ENCODE measurements around the gene FBLN2. TPM values are rescaled to one million over a fixed set of nuclear protein-coding genes. Genes with fewer than 3 reads are reported as not detected.
A peak's percentile ranks its signal among the peaks of the same experiment; 100 is the strongest.

Gene FBLN2
- polyA plus RNA-seq, 6 donors from 2014 or later: 4.8 to 17.8 (median 8.0) TPM

DNA sequence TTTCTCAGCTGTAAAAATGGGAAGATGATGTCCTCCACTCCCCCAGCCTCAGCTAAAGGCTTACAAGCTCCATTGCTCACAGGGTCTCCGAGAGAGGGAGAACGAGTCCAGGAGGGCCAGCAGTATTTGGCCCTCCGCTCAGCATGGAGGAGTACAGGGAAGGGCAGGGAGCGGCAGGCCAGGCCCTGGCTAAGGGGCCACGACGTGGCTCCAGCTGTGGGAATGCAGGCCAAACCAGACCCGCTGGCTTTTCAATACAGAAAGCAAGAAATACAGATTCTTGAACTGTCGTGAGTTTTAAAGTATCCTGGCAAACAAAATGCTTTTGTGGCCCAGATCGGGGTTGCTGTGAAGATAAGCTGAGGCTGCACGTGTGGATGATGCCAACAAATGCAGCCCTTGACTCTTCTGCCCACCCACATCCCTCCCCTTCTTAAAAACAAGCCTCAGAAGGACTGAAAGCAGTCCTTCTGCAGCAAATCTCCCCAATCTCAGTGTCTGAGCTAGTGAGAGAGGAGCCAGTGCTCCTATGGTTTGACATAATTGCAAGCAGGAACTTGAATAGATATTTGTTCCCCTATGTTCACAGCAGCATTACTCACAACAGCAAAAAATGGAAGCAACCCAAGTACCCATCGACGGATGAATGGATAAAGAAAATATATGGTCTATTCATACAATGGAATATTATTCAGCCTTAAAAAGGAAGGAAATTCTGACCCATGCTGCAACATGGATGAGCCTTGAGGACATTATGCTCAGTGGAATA is 18.5 kb upstream of the FBLN2 start:
- ATAC-seq (ENCODE audit: low read depth in 2 of 2) (no peak), DNase-seq (no peak)
- Mint-ChIP-seq H3K36me3 (no peaks in the 10 kb centered on the region), H3K27me3 (peaks cover 12 to 34% (median 21%) of the 10 kb centered on the region in 3 donors), H3K9me3 (no peaks in the 10 kb centered on the region), H3K4me1 (peaks cover 0 to 2% (median 0%) of the 10 kb centered on the region in 3 donors), H3K27ac (no peak overlapping the region), H3K4me3 (no peak overlapping the region)

DNA sequence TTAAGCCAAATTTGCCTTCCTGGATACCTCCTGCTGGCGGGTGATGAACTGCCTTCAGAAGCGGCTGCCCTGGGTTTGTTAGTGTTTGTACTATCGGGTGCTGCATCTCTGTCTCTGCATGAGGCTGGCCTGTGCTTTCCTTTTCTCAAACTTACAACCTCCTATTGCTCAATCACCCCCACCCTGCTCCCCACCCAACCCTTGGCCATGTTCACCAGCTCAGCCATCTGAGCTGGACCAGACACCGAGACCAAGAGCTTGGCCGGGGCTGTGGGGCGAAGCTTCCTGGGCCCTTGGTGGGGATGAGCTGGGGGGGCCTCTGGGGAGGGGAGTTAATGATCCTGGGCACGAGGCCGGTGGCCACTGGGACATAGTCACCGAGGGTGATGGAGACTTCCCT is 16.8 kb upstream of the FBLN2 start:
- H3K4me1 Mint-ChIP-seq: peaks cover 0 to 5% (median 0%) of the 10 kb centered on the region in 3 donors
- DNase-seq (no peak), ATAC-seq (ENCODE audit: low read depth in 2 of 2) (no peak)
- peaks cover 22 to 47% (median 37%) of the 10 kb centered on the region in 3 donors for H3K27me3 Mint-ChIP-seq
- peaks cover 0 to 2% (median 0%) of the 10 kb centered on the region in 7 donors for H3K9me3 Mint-ChIP-seq
- H3K36me3 Mint-ChIP-seq: no peaks in the 10 kb centered on the region
- H3K27ac Mint-ChIP-seq: no peak overlapping the region
- no peak overlapping the region for H3K4me3 Mint-ChIP-seq

DNA sequence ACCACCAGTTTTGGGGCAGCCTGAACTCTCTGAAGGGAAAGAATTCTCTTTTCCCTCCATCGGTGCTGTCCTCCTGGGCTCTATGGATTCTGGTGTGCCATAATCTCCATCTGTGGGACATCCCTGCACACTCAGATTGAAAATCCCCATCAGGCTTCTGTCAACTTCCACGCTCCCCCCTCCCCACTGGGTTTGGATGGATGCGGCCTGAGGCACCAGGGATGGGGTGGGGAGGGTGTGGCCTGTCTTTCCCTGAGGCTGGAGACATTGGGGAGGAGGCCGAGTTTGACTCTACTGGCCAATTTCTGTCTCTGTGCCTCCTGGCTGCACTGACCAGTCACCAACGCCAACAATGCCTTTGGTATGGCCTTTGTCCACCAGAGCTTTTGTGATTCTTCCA is 16.3 kb upstream of the FBLN2 start:
- Mint-ChIP-seq H3K9me3 (peaks cover 0 to 4% (median 0%) of the 10 kb centered on the region in 7 donors), H3K4me1 (peaks cover 0 to 5% (median 0%) of the 10 kb centered on the region in 3 donors), H3K27ac (no peak overlapping the region), H3K36me3 (no peaks in the 10 kb centered on the region), H3K4me3 (peak overlapping the region in 1 of 8 donors; percentile 64), H3K27me3 (peaks cover 26 to 53% (median 41%) of the 10 kb centered on the region in 3 donors)
- no peak for DNase-seq
- no peak for ATAC-seq (ENCODE audit: low read depth in 2 of 2)

DNA sequence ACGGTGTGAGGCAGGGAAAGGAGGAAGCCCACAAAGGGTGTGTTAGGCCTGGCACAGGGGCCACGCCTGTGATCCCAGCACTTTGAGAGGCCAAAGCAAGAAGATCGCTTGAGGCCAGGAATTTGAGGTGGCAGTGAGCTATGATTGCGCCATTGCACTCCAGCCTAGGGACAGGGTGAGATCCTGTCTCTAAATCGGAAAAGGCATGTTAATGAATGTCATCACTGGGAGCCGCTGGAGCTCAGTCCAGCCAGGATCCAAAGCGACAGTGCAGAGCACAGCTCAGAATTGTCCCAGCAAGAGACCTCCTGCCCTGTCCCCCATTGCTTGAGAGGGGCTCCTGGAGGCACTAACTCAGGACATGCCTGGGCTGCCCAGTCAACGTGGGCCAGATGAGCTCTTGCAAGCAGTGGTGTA is 15.0 kb upstream of the FBLN2 start:
- peaks cover 26 to 53% (median 44%) of the 10 kb centered on the region in 3 donors for H3K27me3 Mint-ChIP-seq
- DNase-seq (no peak), ATAC-seq (ENCODE audit: low read depth in 2 of 2) (no peak)
- no peak overlapping the region for H3K4me3 Mint-ChIP-seq
- H3K4me1 Mint-ChIP-seq: peaks cover 0 to 5% (median 0%) of the 10 kb centered on the region in 3 donors
- H3K27ac Mint-ChIP-seq: no peak overlapping the region
- peaks cover 0 to 4% (median 0%) of the 10 kb centered on the region in 7 donors for H3K9me3 Mint-ChIP-seq
- no peaks in the 10 kb centered on the region for H3K36me3 Mint-ChIP-seq

DNA sequence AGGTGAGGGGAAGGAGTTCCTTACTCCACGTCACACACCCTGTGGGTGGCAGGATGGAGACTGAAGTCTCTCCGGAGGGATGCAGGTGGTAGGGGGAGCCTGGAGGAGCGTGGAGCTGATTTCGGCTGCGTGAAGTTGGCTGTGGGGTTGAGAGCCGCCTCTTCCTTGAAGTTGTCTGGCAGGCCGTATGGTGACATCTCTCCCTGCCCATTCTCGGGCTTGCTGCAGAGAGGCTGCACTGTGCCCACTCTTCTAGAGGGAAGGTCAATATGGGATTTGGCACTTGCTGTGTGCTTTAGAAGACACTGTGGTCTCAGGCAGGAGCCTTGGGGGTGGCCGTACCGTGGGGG is 13.4 kb upstream of the FBLN2 start:
- Mint-ChIP-seq H3K27ac (peak overlapping the region in 1 of 6 donors; percentile 61), H3K4me1 (peaks cover 0 to 4% (median 0%) of the 10 kb centered on the region in 3 donors), H3K27me3 (peaks cover 23 to 47% (median 41%) of the 10 kb centered on the region in 3 donors), H3K9me3 (peaks cover 0 to 4% (median 0%) of the 10 kb centered on the region in 7 donors), H3K4me3 (no peak overlapping the region), H3K36me3 (no peaks in the 10 kb centered on the region)
- DNase-seq: no peak
- ATAC-seq (ENCODE audit: low read depth in 2 of 2): no peak

DNA sequence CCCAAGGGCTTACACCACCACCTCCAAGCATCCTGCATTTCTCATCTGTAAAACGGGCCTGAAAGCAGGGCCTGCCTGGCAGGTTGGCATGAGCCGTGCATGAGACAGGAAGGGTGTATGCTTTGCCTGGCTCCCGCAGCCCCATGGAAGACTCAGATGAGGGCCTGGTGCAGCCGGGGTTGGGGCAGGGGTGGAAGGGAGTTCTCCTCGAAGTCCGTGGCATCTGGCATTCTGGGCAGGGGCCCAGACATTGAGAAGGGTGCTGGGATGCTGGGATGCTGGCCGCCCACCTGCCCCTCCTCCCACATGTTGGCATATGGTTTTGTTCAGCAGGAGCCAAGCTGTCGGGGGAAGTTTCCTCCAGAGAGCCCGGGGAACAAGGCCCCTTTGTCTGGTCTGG is 13.0 kb upstream of the FBLN2 start:
- Mint-ChIP-seq H3K27ac (no peak overlapping the region), H3K4me3 (no peak overlapping the region), H3K4me1 (peaks cover 0 to 4% (median 0%) of the 10 kb centered on the region in 3 donors), H3K27me3 (peaks cover 25 to 51% (median 44%) of the 10 kb centered on the region in 3 donors), H3K36me3 (peaks cover 2 to 4% of the 10 kb centered on the region in 2 donors), H3K9me3 (peaks cover 0 to 4% (median 2%) of the 10 kb centered on the region in 7 donors)
- DNase-seq: no peak
- ATAC-seq (ENCODE audit: low read depth in 2 of 2): no peak

DNA sequence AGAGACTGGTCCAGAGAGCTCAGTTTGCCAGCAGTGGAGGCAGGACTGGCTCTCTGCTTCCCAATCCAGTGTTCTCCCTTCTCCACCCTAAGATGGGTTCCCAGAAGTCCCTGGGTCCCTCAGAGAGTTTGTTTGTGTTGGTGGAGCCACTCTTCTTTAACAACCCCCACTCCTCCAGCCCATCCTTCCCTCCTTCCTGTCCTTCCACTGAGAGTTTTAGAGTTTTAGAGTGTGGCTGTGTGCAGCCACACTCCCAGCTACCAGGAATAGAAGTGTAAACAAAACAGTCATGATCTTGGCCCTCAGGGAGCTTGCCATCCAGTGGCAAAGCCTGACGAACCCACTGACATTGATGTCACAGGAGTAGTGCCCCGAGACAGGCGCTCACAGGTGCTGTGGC is 12.5 kb upstream of the FBLN2 start:
- Mint-ChIP-seq H3K9me3 (peaks cover 0 to 8% (median 7%) of the 10 kb centered on the region in 7 donors), H3K27ac (no peak overlapping the region), H3K4me3 (peak overlapping the region in 1 of 8 donors; percentile 43), H3K36me3 (peaks cover 6 to 8% of the 10 kb centered on the region in 2 donors), H3K4me1 (peaks cover 0 to 4% (median 0%) of the 10 kb centered on the region in 3 donors), H3K27me3 (peaks cover 30 to 55% (median 49%) of the 10 kb centered on the region in 3 donors)
- DNase-seq (no peak), ATAC-seq (ENCODE audit: low read depth in 2 of 2) (no peak)

DNA sequence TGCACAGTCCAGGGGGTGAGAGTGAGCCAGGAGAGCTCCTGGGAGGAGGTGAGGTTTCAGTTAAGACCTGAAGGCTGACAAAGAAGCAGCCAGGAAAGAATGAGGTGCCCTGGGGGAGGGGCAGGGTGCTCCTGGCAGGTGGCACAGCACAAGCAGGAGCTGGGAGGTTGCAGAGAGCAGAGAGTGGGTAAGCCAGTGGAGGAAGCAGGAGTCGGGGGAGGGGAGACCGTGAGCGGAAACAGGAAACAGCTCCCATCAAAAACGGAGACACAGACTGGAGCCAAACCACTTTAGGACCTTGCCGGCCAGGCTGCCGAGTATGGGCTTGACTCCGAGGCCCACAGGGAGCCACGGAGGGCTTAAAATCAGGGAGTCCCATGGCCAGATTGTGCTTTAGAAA is 12.1 kb upstream of the FBLN2 start:
- Mint-ChIP-seq H3K36me3 (peaks cover 6 to 8% of the 10 kb centered on the region in 2 donors), H3K4me3 (peak overlapping the region in 1 of 8 donors; percentile 43), H3K4me1 (peaks cover 0 to 4% (median 0%) of the 10 kb centered on the region in 3 donors), H3K27ac (peak overlapping the region in 1 of 6 donors; percentile 49), H3K27me3 (peaks cover 33 to 55% (median 51%) of the 10 kb centered on the region in 3 donors), H3K9me3 (peaks cover 0 to 12% (median 7%) of the 10 kb centered on the region in 7 donors)
- ATAC-seq (ENCODE audit: low read depth in 2 of 2): no peak
- DNase-seq: no peak

DNA sequence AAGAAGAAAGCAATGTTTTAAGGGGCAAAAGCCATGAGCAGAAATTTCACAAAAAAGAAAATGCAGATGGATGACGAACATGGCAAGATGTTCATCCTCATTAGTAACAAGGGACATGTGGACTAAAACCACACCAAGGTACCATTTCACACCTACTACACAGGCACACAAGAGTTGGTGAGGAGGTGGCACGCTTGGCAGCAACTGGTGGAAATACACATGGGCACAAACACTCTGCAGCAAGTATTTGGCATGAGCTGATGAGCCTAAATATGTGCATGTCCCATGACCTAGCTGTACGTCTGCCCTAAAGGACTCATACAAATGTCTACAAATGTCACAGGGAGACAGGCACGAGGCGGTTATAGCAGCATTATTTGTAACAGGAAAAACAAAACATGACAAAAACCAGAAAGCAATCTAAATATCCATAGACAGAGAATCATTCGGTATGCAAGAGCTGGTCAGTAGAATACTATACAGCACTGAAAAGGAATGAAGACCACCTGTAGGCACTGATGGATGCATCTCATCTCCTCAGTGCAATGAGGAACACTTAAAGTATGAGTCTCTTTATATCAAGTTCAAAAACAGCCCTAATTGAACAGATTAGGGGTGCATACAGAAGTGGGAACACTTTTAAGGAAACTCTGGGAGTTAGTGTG is 11.5 kb upstream of the FBLN2 start:
- peaks cover 0 to 4% (median 0%) of the 10 kb centered on the region in 3 donors for H3K4me1 Mint-ChIP-seq
- ATAC-seq (ENCODE audit: low read depth in 2 of 2): no peak
- no peak overlapping the region for H3K4me3 Mint-ChIP-seq
- peaks cover 37 to 55% (median 51%) of the 10 kb centered on the region in 3 donors for H3K27me3 Mint-ChIP-seq
- no peak for DNase-seq
- H3K36me3 Mint-ChIP-seq: peaks cover 6 to 8% of the 10 kb centered on the region in 2 donors
- H3K9me3 Mint-ChIP-seq: peaks cover 0 to 17% (median 7%) of the 10 kb centered on the region in 7 donors
- peak overlapping the region in 1 of 6 donors; percentile 49 for H3K27ac Mint-ChIP-seq

DNA sequence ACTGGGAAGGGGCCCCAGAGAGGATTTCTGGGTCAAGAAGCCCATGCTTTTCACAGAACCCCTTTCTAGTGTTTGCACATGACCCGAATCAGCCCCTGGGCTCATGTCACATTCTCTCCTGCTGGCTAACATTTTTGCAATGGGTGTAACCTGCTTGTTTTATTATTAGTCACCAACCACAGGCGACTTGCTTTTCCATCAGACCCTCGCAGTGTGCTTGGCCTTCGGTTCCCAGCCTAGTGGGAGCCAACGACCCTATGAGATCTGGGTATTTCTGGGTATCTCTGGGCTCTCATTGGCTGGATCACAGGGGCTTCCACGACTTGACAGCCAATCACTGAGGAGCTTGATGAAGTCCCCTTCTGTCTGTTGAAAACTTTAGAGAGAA is 11.0 kb upstream of the FBLN2 start:
- ATAC-seq (ENCODE audit: low read depth in 2 of 2) (no peak), DNase-seq (no peak)
- Mint-ChIP-seq H3K27me3 (peaks cover 37 to 54% (median 51%) of the 10 kb centered on the region in 3 donors), H3K4me3 (peak overlapping the region in 1 of 8 donors; percentile 60), H3K9me3 (peaks cover 0 to 19% (median 7%) of the 10 kb centered on the region in 7 donors), H3K36me3 (peaks cover 6 to 8% of the 10 kb centered on the region in 2 donors), H3K4me1 (peaks cover 0 to 4% (median 0%) of the 10 kb centered on the region in 3 donors), H3K27ac (no peak overlapping the region)

DNA sequence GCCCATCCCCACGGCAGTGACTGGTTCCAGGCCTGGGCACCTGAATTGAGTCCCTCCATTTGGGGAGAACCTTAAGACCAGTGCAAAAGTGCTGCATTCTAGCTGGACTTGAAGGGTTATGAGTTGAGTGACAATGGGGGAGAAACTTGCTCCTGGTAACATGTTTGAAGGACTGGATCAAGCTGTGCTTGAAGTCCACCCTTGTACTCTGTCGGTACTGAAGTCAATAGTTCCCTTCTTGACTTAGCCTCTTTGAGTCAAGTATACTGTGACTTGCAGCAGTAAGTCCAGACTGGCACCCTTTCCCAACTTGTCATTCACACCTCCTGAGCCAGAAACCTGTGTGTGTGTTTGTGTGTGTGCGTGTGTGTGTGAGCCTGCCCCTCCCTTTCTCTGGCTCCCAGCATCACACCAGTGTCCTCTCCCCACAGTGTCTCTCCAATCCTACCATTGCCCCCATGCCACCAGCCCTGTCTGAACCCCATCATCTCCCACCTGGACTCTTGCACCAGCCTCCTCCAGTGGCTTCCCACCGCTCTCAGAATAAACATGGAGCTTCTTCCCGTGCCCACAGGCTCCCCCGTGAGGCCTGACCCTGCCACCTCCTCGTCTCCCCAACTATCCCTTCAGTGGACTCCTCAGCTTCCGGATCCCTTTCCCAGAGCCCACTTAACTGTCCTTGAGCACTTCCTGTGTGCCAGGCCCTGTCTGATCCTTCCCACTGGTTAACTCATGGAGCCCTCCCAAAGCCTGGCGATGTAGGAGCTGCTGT is 10.2 kb upstream of the FBLN2 start:
- DNase-seq: no peak
- Mint-ChIP-seq H3K4me3 (peak overlapping the region in 1 of 8 donors; percentile 23), H3K4me1 (peaks cover 0 to 5% (median 0%) of the 10 kb centered on the region in 3 donors), H3K27me3 (peaks cover 33 to 51% (median 50%) of the 10 kb centered on the region in 3 donors), H3K9me3 (peaks cover 0 to 19% (median 7%) of the 10 kb centered on the region in 7 donors), H3K36me3 (peaks cover 6 to 8% of the 10 kb centered on the region in 2 donors), H3K27ac (no peak overlapping the region)
- no peak for ATAC-seq (ENCODE audit: low read depth in 2 of 2)

DNA sequence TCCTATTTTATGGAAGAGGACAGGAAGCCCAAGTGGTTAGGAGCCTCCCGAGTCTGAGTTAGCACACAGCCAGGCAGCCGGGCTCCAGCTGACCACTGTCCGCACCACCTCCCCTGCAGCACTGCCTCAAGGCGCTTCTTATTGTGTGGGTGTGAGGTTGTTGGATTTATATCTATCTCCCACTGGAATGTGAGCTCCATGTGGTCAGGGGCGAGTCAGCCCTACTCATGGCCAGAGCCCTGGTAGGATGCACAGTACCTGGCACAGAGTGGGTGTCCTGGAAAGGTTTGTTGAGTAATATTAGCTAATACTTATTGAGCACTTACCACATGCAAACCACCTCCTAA is 9.7 kb upstream of the FBLN2 start:
- Mint-ChIP-seq H3K27ac (no peak overlapping the region), H3K9me3 (peaks cover 0 to 19% (median 7%) of the 10 kb centered on the region in 7 donors), H3K4me3 (no peak overlapping the region), H3K4me1 (peaks cover 1 to 11% (median 3%) of the 10 kb centered on the region in 3 donors), H3K27me3 (peaks cover 32 to 55% (median 54%) of the 10 kb centered on the region in 3 donors), H3K36me3 (peaks cover 6 to 8% of the 10 kb centered on the region in 2 donors)
- DNase-seq (no peak), ATAC-seq (ENCODE audit: low read depth in 2 of 2) (no peak)

DNA sequence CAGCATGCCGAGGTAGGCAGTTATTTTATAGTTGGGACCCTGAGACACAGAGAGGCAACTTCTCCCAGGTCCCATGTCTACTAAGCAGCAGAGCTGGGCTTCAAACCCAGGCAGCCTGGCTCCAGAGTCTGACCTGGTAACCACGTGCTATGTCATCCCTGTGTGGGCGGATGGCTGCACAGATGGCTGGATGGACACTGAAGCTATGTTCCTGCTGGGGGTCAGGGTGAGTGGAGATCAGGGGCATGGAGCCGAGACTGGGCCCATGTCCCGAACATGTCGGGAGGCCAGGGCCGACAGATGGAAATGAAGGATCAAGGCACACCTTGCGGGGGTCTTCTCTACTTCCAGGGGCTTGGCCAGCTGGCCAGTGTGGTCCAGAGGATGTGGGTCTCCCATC is 9.3 kb upstream of the FBLN2 start:
- Mint-ChIP-seq H3K9me3 (peaks cover 0 to 19% (median 7%) of the 10 kb centered on the region in 7 donors), H3K27me3 (peaks cover 35 to 59% (median 57%) of the 10 kb centered on the region in 3 donors), H3K4me3 (no peak overlapping the region), H3K4me1 (peaks cover 5 to 15% (median 7%) of the 10 kb centered on the region in 3 donors), H3K27ac (no peak overlapping the region), H3K36me3 (peaks cover 6 to 8% of the 10 kb centered on the region in 2 donors)
- ATAC-seq (ENCODE audit: low read depth in 2 of 2): no peak
- DNase-seq: no peak
